Daoy (cell line): Measurements from ENCODE around the gene NPAS3. TPM values are rescaled to one million over a fixed set of nuclear protein-coding genes. Genes with fewer than 3 reads are reported as not detected.

ENCODE experiments used
- DNase-seq: peaks from one replicate; pipeline ENCODE4 v3.0.0-alpha.2; 2015; ENCODE audit warnings: low read depth
- total RNA-seq: library from RNA; depleted of rRNA; stranded (reverse); fragments of >200 nt; shearing (Covaris generic); gene quantifications from 2 replicates; pipeline ENCODE4 v1.2.3, GENCODE V29; 2014

Gene NPAS3
- total RNA-seq, 1 experiment from 2014 or later: 1.9 TPM

- DNase-seq: peak; percentile 77
Measured at GRCh38 chr14:33475623-33476022, 536.9 kb downstream of the NPAS3 start.

DNA sequence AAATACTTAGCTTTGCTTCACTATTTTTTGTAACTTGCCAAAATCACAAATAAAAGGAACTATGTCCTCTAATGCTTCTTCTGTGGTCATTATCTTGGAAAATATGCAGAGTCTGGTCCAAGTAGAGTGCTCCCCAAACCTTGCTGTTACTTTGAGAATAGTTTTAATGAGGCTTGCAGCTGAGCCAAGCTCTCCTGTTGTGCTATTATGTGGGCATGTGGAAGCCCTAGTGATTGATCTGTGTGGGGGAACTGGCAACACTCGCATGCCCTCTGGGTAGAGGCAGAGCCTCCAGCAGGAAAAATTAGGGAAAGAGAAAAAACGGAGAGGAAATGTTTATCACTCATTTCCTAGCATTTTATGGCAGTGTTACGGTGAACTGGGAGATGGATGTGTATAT is 539.1 kb downstream of the NPAS3 start:
- DNase-seq: no peak

GRCh38 chr14:33480071-33480886 is 541.6 kb downstream of the NPAS3 start:
- DNase-seq: no peak

GRCh38 chr14:33480887-33481184 is 542.2 kb downstream of the NPAS3 start:
- no peak for DNase-seq

DNA sequence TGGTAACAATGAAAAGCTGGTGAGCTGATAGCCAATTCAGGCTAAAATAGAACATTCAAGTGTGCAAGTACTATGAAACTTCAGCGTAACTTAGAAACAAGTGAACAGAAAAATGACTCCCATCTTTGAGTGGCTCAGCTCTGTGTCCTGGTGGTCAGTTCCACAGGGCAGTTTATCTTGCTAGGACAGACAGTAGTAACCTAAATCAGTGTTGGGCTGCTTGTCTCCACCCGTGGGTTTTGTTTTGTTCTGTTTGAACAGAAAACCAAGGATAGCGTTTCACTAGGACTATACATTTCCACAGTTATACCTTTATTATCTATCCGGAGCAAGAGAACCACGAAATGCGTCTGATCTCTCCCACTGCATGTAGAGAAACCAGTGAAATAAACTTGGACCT is 544.4 kb downstream of the NPAS3 start:
- DNase-seq: no peak

- DNase-seq: no peak
Measured at GRCh38 chr14:33483541-33483940, 544.9 kb downstream of the NPAS3 start.

- DNase-seq: peak; percentile 18
Measured at GRCh38 chr14:33484264-33484663, 545.6 kb downstream of the NPAS3 start.

DNA sequence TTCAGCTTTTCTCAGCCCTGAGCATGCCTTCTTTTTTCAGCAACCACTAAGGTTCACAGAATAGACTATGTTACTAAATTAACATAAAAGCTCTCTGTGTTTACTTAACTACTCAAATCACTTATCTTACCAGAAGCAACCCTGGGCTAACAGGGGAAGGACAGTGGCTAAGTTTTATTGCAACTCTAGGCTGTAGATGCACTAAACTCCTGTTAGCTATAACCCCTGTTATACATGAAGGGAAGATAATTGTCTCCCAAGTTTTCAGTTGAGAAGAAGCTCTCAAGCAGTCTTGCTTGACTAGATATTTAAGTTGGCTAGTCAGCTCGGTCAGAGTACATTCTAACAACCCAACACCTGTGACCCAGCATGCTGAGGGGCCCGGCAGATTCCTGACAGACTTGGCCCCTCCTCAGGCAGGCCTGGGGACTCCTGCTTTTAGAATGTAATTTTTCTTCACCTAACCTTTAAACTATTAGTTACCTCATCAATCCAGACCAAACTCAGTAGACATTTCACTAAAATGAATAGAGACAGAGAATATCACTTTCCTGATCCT is 547.7 kb downstream of the NPAS3 start:
- no peak for DNase-seq

GRCh38 chr14:33488582-33488981 is 549.9 kb downstream of the NPAS3 start:
- no peak for DNase-seq

DNA sequence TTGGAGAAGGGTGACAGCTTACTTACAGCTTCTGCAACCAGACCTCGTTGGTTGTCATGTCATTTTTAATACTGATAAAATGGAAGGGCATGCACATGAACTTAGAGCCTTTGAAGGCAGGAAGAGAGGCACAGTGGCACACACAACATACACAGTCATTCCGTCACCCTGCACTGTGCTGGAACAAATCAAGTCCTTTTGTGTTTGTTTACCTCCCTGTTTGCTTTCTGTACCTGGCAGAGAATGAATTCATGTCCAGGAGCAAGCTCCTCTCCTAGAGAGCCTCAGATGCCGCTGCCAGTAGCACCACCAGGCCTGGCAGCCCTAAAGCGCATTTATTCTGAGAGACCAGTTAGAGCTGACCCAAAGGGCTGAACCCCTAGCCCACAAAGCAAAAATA is 551.9 kb downstream of the NPAS3 start:
- no peak for DNase-seq

DNA sequence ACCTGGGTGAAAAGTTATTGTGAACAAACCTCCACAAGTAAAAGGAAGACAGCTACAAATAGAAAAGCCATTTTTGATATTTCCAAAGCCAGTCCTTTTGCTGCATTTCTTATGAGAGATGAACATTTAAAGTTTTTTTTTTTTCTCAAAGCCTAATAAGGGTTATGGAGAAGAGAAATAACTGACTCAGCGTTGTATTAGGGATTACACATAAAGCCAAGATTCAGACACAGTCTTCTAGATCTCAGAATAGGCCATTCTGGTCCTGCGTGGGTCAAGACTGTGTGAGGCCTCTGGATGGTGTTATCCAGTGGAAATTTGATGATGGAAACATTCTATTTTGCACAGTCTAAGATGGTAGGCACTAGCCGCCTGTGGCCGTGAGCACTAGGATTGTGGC is 552.4 kb downstream of the NPAS3 start:
- no peak for DNase-seq

- no peak for DNase-seq
Measured at GRCh38 chr14:33492491-33492890, 553.8 kb downstream of the NPAS3 start.

- no peak for DNase-seq
Measured at GRCh38 chr14:33493266-33493665, 554.6 kb downstream of the NPAS3 start.

DNA sequence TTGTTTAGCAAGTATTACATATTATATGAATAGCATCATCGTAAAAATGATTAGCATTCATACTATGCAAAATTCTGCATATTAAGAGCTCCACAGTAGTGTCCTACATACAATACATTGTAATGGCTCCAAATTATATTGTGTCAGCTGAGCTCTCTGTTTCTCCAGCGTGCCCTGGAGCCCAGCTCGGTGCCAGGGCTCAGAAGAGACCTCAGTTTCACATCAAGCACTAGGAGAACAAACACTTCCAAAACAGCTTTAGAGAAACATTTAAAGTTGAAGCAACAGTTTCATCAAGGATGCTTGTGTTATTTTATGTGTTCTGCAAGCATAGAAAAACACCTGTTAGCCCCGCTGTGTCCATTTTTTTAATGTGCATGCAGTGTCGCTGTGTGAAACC is 555.3 kb downstream of the NPAS3 start:
- DNase-seq: no peak

DNA sequence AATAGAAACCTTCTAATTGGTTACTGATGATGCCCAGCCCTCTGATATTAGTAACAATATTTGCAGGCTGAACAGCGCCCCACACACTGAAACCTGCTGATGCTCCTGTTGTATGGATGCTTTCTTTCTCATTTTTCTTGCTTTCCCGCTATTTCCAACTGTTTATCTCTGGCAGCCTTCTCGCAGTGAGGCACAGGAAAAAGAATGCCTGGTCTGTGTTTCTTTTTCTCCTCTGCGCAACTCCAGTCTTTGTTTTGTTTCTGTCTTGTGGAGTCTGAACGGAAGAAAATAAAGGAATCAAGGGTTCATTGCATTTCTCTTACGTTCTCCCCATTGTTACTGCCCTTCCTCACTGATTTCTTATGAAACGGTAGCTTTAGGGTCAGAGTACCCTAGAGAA is 561.0 kb downstream of the NPAS3 start:
- no peak for DNase-seq

GRCh38 chr14:33504246-33505099 is 565.8 kb downstream of the NPAS3 start:
- DNase-seq: no peak

DNA sequence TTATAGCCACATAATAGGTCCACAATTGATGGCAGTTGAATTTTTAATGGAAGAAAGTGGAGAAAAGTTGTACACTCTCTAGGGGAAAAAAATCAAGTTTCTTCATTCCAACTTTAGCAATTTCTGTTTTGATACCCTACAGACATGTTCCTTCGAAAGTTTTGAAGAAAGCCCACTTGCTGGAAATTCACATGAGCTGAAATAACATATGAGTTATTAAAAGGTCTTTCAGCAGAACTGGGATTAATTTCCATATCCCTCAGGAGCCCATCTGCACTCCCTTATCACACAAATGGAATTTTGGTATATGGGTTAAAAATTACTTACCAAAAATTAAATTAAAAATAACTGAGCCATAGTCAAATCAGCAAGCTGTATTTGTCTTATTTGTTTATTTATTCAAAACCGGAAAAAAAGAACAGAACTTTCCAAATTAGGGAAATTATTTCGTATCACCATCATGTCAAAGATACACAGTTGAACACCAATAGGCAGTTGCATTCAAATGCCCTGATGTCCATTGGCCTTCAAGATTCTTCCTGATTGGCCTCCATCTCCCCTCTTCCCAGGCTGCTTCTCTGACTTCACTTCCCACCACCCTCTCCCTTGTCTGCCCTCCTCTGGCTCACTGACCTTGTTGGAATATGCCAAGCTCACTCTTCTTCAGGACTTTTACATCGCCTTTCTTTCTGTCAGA is 566.7 kb downstream of the NPAS3 start:
- DNase-seq: no peak

GRCh38 chr14:33505963-33506329 is 567.3 kb downstream of the NPAS3 start:
- no peak for DNase-seq

DNA sequence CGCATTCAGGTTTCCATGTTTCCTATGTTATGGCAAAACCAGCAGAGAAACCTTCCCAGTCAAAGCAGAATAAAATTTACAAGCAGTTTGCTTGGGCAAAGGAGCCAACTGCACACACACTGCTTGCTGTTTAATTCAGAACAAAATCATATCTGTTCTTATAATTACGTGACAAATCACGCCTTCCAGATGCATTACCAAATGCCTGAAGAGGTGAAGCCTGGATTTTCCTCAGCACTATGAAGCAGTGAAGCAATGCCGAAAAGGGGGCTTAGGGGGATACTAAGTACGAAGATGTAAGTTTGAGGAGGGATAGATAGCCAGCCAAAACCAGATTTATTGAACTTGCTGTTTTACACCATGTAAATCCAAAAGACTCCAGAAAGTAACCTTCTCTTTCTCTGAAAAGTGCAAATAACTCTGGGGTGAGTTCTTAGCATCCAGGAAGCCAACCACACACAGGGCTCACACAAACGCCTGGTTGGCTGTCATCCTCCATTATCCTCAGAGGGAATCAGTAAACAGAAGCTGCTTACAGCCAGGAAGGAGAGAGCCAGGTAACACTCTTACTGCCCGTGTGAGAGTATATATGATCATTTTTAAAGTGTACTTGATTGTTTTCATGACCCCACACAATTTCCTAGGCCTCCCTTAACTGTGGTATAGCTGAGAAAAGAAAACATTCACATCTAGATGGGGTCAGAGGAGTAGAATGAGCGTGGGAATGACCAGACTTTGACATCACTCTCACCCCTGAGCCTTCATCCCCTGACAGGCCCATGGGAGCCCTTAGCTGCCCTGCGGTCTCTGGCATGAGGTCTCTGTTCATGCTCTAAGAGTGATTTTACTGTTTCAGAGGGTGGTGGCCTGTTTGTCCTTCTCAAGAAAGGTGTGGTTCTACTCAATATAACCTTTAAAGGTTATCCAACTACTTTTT is 569.7 kb downstream of the NPAS3 start:
- DNase-seq: peak; percentile 21

DNA sequence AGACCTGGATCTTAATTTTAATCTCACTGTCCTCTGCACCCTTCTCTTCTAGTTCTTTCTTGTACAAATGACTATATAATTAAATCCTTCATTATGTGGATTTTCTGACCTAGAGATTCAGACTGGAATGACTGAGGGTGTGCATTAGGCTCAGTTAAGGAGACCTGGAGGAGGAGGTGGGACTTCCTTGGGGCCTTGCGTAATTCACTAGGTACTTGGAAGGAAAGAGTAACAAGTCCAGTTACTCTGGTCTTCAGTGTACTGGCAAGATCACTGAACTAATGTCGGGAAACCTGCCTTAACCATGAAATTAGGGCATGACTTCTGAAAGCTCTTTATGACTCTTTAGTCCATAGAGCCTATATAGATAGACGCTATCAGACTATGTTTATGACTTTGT is 570.8 kb downstream of the NPAS3 start:
- DNase-seq: no peak

DNA sequence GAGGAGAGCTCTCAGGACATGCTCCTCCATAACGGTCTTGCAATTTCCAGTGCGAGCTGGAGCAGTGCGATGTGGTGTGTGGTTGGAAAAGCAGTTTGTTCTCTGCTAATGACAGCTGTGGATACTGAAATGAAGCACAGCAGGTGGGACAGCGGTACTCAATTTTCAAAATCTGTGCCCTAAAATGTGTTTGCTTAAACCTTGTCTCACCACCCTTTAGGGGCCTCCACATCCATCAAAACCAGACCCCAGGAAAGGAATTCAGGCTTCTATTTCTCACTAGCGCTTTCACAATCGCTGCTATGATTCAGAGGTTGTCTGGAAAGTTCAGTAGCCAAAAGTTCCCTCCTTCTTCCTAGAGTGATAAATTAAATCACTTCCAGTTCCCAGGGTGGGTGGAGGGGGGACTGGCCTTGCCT is 571.4 kb downstream of the NPAS3 start:
- DNase-seq: peak; percentile 83
